GM21576 (cell line): ENCODE measurements around the gene ARMC9.

ENCODE experiments used
- ATAC-seq: cut with Tn5 transposase; IDR thresholded peaks from one replicate; pipeline ENCODE4 v1.9.1; 2021; ENCODE audit warnings: mild to moderate bottlenecking, moderate library complexity; ENCODE audit not compliant: unreplicated experiment

The ARMC9 gene

DNA sequence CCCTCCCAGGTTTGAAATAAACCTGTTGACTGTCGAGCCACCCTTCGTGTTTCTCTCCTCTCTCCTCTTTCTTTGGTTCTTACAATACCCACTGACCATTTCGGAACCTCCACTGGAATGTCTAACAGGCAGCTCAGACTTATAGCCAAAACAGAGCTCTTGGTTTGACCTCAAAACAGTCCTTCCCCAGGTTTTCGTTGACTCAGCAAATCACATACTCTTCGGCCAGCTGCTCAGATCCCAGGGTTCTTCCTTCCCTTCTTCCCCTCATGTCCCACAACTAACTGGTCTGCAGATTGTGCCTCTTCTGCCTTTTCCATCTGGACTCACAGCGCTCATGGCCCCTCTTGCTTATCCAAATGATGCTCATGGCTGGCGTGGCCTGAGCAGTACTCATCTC lies 4.7 kb downstream of the ARMC9 start:
- no peak for ATAC-seq

DNA sequence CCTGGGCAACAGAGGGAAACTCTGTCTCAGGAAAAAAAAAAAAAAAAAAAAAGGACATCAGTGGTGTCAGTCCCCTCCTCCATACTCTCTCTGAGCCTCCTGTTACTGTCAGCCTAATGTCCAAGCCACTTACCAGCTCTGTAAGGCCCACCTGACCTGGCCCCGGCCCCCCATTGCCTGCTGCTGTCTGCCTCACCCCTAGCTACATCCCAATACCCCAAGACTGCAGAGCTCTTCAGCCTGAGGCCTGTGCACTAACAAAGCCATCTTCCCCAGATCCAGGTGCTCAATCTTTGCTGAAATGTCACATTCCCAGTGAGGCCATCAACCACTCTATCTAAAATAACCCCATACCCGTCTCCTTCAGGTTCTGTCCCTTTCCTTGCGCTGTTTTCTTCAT lies 5.7 kb downstream of the ARMC9 start:
- no peak for ATAC-seq

DNA sequence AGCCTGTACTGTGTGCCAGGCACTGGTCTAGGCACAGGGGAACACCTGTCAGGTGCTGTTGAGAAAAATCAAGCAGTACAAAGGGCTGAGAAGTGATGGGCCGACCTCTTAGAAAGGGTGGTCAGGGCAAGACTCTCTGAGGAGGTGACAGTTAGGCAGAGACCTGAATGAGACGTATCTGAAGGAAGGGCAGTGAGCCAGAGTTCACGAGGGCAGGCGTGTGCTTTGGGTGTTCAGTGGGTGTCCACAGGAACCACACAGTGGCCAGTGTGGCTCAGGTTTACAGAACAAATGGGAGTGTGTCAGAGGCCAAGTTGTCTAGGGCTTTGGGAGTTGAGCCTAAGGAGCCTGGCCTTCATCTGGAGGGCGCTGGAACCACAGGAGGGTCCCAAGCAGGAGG lies 6.2 kb downstream of the ARMC9 start:
- no peak for ATAC-seq

DNA sequence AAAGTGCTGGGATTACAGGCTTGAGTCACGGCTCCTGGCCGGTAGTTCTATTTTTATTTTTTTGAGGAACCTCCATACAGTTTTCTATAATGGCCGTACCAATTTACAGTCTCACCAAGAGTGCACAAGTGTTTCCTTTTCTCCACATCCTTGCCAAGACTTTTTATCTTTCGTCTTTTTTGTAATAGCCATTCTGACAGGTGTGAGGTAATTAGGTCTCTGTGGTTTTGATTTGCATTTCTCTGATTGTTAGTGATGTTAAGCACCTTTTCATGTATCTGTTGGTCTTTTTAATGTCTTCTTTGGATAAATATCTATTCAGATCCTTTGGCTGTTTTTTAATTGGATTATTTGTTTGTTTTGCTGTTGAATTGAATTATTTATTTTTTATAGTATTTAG lies 9.3 kb downstream of the ARMC9 start:
- ATAC-seq = no peak

DNA sequence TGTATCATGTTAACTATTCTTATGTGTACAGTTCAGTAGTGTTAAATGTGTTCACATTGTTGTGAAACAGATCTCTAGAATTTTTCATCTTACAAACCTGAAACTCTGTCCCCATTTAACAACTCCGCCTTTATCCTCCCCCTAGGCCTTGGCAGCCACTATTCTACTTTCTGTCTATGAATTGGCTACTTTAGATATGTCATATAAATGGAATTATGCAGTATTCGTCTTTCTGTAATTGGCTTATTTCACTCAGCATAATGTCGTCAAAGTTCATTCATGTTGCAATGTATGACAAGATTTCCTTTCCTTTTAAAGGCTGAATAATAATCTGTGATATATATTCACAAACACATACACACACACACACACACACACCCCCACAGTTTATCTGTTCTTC lies 12.4 kb downstream of the ARMC9 start:
- ATAC-seq = no peak

DNA sequence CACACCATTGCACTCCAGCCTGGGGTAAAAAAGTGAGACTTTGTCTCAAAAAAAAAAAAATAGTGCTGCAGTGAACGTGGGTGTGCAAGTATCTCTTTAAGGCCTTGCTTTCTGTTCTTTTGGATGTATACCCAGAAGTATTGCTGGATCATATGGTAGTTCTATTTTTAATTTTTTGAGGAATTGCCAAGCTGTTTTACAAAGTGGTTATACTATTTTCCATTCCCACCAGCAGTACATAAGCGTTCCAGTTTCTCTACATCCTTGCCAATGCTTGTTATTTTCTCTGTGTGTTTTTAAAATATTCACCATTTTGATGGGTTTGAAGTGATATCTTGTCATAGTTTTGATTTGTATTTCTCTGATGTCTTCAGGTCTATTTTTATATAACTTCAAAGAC lies 13.1 kb downstream of the ARMC9 start:
- no peak for ATAC-seq

DNA sequence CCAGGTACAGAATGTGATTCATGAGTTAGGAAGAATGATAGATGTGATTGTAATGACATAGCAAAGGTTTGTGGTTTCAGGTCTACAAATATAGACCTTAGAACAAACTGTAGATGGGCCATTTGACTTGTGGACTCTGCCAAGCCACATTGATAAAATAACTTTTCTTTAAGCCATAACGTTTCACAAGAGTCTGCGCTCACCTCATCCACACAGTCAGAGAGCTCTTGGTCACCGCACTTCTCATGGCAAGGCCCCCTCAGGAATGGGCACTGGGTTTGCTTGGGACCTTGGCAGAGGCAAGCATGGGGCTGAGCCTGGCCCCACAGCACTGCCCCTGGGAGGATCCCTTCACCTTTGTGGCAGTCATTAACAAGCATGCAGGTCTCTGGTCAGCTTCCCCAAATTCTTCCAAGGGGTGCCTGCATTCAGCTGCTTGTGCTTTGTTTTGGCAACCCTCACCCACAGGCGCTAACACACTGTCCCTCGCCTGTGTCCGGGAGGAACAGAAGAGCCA lies 14.0 kb downstream of the ARMC9 start:
- no peak for ATAC-seq

DNA sequence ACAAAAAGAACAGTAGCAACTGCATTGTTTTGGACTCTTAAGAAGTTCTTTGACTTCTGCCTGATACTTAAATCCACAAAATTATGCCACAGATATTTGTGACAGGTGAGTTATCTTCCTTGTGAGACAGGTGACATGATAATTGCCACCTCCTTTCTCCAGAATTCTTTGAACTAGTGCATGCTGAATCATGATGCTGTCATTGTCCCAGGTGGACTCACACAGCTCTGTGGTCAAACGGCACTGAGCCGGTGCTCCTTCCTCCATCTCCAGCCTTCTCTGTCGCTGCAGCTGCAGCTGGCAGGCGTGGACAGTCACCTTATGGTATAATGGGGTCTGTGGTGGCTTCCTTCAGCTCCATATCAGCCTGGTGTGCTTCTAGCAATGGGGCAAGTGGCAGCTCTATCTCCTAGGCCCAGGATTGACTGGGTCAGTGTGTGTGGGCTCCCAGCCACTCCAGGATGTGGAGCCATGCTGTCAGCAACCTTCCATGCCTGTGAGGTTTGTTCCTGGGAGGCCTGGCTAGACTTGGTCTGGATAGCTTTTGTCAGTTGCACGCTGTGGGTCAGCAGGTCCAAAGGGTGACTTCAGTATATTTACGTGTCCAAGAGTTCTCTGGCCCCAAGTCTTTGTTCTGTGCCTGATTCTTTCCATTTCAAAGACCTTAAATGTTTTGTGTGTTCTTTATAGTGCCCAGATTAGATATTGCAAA lies 15.7 kb downstream of the ARMC9 start:
- ATAC-seq = no peak

DNA sequence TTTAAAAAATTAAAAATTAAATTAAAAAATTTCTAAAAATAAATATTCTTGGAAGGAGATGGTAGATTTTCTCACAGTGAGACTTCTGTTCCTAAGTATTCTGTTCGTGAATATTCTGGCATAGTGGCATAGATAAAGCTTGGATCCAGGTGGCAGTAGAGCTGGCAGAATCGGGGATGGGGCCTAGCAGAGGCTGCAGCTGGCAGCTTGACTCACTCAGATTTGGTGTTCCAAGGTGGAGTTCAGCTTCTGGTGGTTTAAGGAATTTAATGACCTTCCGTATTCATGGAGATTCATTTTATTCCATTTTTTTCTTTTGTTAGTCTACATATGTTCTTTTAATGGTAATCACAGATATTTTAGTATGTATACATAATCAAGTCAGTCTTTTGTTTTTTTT lies 19.9 kb downstream of the ARMC9 start:
- no peak for ATAC-seq

DNA sequence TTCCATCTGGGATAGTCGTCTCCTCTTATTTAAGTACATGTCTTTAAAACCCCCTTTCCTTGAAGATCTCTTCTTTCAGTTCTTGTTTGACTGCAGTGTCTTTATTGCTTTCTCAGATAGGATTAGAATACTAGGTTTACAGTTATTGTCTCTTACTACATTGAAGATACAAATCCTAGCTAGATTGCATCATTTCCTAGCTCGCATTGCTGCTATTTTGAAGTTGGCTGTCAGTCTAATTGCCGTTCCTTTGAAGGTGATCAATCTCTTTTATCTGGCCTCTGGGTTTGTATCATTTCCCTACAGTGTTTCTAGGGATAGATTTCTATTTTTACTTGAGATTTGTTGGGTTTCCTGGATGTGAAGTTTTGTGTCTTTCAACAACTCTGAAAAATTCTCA lies 20.9 kb downstream of the ARMC9 start:
- ATAC-seq = no peak

DNA sequence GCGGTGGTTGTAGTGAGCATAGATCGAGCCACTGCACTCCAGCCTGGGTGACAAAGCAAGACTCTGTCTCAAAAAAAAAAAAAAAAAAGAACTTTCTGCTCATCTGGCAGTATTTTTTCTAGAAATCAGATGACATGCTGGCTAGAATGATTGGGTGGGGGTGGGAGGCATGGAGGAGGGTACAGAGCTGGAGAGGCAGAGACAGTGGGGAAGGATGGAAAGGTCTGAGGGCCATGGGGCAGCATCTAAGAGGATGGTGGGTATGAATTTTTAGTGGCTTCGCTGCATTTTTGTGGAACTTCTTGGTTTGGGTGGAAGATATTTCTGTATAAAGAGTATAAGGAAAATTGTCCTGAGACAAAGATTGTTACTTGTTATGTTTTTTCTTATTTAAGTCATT lies 23.3 kb downstream of the ARMC9 start:
- no peak for ATAC-seq

DNA sequence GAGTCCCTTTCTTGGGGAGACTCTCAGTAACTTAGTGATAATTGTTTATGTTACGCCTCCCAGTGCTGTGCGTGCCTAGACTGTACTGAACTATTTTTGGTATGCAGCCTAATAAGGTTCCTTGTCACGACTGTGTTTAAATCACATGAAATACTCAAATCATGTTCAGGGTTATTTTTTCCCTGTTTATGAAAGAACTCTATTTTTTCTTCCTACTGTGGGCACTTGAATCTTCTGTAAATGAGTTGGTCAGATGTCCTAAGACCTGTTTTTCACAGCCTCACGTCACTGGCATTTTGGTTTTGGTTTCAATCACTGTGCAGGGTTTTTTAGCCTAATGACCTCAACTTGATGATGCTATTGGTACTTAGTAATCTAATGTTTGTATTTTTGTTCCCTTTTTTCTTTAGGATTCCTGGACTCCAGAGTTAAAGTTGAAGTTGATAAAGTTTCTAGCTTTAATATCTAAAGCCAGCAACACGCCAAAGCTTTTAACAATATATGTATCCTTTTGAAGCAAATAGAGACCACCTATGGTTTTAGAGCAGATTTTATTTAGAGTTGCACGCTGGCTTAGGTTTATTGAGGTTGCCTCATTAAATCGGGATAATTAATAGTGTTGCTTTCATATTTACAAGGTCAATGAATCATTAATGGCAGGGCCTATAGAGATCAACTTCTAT lies 24.0 kb downstream of the ARMC9 start:
- ATAC-seq = peak; percentile 72

DNA sequence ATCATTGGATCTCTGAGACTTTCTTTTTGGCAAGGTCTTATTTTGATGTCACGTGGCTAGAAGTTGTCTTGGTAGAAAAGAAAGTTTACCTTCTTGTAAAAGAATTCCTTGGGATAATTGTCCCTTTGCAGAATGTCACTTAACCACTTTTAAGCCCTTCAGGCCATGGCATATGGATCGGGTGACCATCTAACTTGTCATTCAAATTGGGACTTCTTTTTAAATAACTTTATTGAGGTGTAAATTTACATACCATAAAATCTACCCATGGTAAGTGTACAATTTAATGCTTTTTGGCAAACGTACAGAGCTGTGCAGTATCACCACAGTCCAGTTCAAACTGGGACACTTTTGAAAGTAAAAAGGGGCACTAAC lies 24.6 kb downstream of the ARMC9 start:
- no peak for ATAC-seq

DNA sequence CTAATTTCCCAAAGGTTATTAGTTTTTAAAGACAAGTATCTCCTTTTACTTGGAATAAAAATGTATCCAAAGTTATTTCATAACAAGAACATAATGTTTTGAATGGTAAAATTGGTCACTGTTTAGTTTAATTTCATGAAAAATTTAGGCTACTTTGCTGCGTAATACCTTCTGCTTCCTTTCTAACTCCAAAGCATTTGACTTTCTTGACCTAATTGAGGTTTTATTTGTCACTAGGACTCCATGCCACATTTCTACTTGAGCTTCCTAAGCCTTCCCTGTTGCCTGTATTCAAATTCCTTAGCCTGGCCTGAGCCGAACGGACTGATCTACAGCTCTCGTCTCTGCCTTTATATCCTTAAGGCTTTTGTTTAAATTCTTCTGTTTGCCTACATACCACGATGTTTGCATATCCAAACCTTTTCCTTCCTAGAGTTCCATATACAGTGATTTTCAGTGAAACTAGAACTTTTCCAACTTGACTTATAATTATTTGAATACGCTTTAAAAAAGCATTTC lies 25.1 kb downstream of the ARMC9 start:
- ATAC-seq = no peak

DNA sequence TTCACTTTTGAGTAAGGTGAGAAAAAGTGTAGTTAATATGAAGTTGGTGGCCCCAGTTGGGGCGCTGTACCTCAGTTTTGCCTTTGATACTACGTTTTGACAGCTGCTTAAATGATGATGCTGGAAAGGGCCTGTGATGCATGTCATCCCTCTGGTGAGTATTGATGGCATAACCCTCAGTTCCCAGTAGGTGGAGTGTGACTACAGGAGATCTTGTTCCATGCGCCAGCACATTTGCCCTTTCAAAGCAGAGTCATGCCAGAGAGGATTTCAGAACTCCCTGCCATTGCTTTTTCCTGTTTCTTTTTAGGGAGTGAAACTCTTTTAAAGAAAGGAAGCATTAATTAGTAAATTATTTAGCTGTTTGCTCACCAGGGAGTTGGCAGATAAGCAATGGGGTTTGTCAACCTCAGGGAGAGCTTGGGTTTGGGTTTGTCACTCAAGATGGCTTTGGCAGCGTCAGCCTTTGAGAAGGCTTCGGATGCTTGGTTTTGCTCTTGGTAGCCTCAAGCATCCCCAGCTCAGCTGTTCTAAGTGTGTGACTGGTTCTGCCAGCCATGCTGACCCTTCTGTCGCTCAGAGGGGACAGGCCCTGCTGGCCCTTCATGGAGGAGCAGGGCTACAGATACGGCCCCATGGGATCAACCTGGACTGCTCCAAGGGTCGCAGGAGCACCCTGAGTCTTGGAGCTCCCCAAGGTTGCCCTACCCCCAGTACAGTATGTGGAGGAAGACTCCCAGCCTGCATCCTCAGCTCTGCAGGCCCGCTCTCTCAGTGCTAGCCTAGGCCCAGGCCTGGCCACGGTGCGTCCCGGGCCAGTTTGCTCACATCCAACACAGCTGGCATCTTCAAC lies 29.1 kb downstream of the ARMC9 start:
- ATAC-seq = peak; percentile 55

DNA sequence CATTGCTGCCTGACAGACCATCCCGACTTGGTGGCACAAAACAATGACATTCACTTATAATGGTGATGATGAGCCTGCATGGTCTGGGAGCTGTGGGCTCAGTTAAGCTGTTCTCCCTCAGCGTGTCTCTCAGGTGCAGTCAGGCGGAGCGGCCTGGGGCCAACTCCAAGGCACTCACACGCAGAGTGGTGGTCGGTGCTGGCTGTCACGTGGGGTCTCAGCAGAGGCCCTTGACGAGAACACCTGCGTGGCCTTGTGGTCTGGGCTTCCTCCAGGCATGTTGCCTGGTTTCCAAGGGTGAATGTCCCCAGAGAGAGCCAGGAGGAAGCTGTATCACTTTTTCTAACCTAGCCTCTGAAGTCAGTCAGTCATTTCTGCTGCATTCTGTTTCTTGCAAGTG lies 29.8 kb downstream of the ARMC9 start:
- ATAC-seq = peak; percentile 75

DNA sequence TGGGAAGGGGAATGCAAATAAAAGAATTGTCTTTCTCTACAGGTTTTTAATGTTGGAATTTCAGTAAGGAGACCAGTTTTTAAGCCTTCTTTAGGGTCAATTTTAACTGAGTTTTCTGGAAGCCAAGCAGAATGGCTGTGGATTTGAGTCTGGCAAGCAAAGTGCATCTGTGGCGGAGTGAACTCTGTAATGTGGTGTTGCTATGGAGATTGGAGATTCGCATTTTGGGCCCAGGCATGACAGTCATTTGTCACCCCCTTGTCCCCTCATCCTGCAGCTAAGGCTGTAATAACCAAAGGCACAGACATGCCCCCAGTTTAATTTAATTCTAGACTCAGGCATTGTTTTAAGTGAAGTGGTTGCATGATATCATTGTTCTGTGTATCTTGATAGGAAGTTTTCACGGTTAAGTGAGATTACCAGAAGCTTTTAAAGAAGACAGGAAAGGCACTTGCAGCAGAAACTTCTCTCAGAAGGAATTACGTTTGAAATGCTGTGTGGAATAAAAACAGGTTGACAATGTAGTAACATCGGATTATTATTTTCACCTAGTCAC lies 30.6 kb downstream of the ARMC9 start:
- ATAC-seq = no peak

DNA sequence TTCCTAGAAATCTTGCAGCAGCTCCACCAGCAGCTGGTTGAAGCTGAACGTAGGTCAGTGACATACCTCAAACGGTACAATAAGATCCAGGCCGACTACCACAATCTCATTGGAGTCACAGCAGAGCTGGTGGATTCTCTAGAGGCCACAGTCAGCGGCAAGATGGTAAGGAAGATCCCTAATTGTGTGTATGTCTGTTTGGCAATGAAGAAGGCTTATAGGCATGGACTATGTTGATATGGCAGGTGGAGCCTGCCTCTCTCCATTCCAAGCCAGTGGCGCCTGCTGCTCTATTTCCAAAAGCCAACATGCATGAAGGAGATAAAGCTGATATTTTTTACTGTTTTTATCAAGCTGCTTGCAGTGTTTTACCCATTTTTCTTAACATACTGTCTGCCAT lies 36.8 kb downstream of the ARMC9 start:
- ATAC-seq = no peak

DNA sequence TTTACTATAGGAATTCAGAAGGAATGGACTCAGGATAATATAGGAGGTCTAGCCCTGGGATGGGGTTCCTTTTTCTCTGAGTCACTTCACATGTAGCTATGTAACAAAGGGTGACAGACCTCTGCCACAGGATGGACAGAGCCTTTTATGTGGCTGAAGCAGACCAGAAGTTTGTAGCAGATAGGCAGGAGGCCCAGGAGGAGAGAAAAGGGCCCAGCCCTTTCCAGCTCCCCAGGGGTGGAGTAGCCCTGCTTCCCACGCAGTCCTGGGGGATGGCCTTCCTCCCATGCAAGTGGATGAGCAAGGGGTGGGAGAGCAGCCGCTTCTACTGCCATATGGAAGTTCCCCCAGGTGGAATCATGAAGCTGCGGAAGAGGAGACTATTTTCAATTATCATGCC lies 40.3 kb downstream of the ARMC9 start:
- no peak for ATAC-seq

DNA sequence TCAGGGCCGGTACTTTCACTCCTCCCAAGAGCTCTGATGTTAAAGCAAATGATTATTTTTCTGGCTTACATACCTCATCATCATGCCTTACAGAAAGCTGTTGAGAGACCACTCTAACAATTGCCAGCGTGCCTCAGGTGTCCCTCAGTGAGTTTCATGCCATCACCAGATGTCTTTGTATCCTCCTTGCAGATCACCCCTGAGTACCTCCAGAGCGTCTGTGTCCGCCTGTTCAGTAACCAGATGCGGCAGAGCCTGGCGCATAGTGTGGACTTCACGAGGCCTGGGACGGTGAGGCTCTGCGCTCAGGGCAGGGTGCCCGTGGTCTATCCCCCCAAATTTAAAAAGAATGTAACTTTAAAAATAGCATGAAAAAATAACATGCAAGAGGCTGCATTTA lies 41.3 kb downstream of the ARMC9 start:
- ATAC-seq = no peak
